GM11168 (cell line): Measurements from ENCODE around the gene DENND1A.

ENCODE experiments used
- in situ Hi-C: fragments of 300-500 bp; cut with MboI; formaldehyde crosslinking; loops from one replicate; pipeline ENCODE4 v1.12.0; 2022; ENCODE audit warnings: low sequenced_read_pairs; ENCODE audit not compliant: unreplicated experiment

The DENND1A gene

GRCh38 chr9:123658792-123659191 is 271.1 kb downstream of the DENND1A start:
- in situ Hi-C loops: no loop called here

- in situ Hi-C loops: no loop called here
Measured at GRCh38 chr9:123657941-123658340, 272.0 kb downstream of the DENND1A start.

GRCh38 chr9:123657099-123657498 is 272.8 kb downstream of the DENND1A start:
- in situ Hi-C loops: no loop called here

- in situ Hi-C loops: no loop called here
Measured at GRCh38 chr9:123656565-123656964, 273.4 kb downstream of the DENND1A start.

GRCh38 chr9:123655681-123656423 is 274.1 kb downstream of the DENND1A start:
- in situ Hi-C loops: no loop called here

GRCh38 chr9:123654994-123655637 is 274.8 kb downstream of the DENND1A start:
- in situ Hi-C loops: no loop called here

- in situ Hi-C loops: no loop called here
Measured at GRCh38 chr9:123654218-123654993, 275.5 kb downstream of the DENND1A start.

- in situ Hi-C loops: no loop called here
Measured at GRCh38 chr9:123652416-123652815, 277.5 kb downstream of the DENND1A start.

GRCh38 chr9:123651871-123652270 is 278.1 kb downstream of the DENND1A start:
- in situ Hi-C loops: no loop called here

- in situ Hi-C loops: no loop called here
Measured at GRCh38 chr9:123651273-123651672, 278.7 kb downstream of the DENND1A start.

GRCh38 chr9:123649909-123650308 is 280.0 kb downstream of the DENND1A start:
- in situ Hi-C loops: no loop called here

GRCh38 chr9:123647145-123647544 is 282.8 kb downstream of the DENND1A start:
- in situ Hi-C loops: no loop called here

- in situ Hi-C loops: no loop called here
Measured at GRCh38 chr9:123645762-123646161, 284.2 kb downstream of the DENND1A start.

GRCh38 chr9:123645126-123645525 is 284.8 kb downstream of the DENND1A start:
- in situ Hi-C loops: no loop called here

GRCh38 chr9:123643518-123643917 is 286.4 kb downstream of the DENND1A start:
- in situ Hi-C loops: no loop called here

- in situ Hi-C loops: no loop called here
Measured at GRCh38 chr9:123642291-123643278, 287.3 kb downstream of the DENND1A start.

GRCh38 chr9:123640792-123641222 is 289.1 kb downstream of the DENND1A start:
- in situ Hi-C loops: no loop called here

GRCh38 chr9:123639743-123640142 is 290.2 kb downstream of the DENND1A start:
- in situ Hi-C loops: no loop called here

- in situ Hi-C loops: no loop called here
Measured at GRCh38 chr9:123637945-123638634, 291.8 kb downstream of the DENND1A start.
